HL-60 (cell line): Measurements from ENCODE around the gene JAK3.
A peak's percentile ranks its signal among the peaks of the same experiment; 100 is the strongest.
"Not testable (repeated sequence)": the region's sequence is repeated elsewhere in the genome, so short reads cannot be mapped to it uniquely, and the experiment has no call there.

Source experiments
- DNase-seq, 2 experiments: peaks; one replicate each; pipeline ENCODE4 v3.0.0-alpha.2; 2010 to 2020; ENCODE audit warnings: low read depth in 1 of 2, low spot score in 1 of 2
- H3K27ac ChIP-seq: fragments of 250-450 bp; sonication (Bioruptor Pico); replicated peaks from 2 replicates; pipeline ENCODE4 v1.5.1; 2020; ENCODE audit warnings: mild to moderate bottlenecking, moderate library complexity
- H3K27me3 ChIP-seq: fragments of 250-450 bp; sonication (Bioruptor Pico); 2 replicates; pipeline ENCODE4 v1.5.1; 2021; ENCODE audit warnings: mild to moderate bottlenecking, moderate library complexity; ENCODE audit not compliant: insufficient read depth, poor library complexity, severe bottlenecking
- H3K4me3 ChIP-seq: replicated peaks from 2 replicates; pipeline ENCODE4 v1.5.1; 2011; ENCODE audit warnings: mild to moderate bottlenecking, control low read depth, low read length; ENCODE audit not compliant: insufficient read depth
- GABPA ChIP-seq: IDR thresholded peaks from 2 replicates; pipeline ENCODE4 v1.6.1; 2012; ENCODE audit warnings: low read depth
- POLR2AphosphoS5 ChIP-seq: IDR thresholded peaks from 2 replicates; pipeline ENCODE4 v1.6.1; 2012; ENCODE audit warnings: low read depth
- SPI1 ChIP-seq: IDR thresholded peaks from 2 replicates; pipeline ENCODE4 v1.6.1; 2012; ENCODE audit warnings: low read depth, mild to moderate bottlenecking, borderline replicate concordance
- TF ChIP-seq, protein P1 (sequence below): IDR thresholded peaks from 2 replicates; pipeline ENCODE4 v1.6.1; 2012; ENCODE audit warnings: low read depth; ENCODE audit not compliant: insufficient replicate concordance
- TF ChIP-seq, protein P2 (sequence below): IDR thresholded peaks from one replicate; pipeline ENCODE4 v1.5.1; 2011; ENCODE audit warnings: low read length, control low read depth, inconsistent platforms; ENCODE audit not compliant: insufficient read depth

The JAK3 gene

DNA sequence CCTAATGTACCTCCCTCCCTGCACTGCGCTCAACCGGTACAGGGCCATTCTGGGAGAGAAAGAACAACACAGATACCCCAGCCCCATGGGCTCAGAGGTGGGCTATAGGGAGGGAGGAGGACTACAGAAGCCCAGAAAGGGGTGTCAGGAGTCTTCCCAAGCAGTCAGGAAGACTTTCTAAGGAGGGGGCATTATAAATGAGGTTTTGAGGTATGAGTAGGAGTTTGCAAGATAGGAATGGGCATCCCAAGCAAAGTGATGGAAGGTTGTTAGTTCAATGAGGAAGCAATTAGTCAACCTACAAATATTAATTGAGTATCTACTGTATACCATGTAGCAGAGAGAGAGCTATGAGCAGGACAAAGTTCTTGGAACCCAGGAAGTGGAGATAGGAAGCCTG lies 59.1 kb downstream of the JAK3 start:
- peaks cover under 1% of the 10 kb centered on the region for H3K27me3 ChIP-seq
- H3K4me3 ChIP-seq, result no peak overlapping the region
- H3K27ac ChIP-seq, result no peak overlapping the region
- TF ChIP-seq, protein P1, sequence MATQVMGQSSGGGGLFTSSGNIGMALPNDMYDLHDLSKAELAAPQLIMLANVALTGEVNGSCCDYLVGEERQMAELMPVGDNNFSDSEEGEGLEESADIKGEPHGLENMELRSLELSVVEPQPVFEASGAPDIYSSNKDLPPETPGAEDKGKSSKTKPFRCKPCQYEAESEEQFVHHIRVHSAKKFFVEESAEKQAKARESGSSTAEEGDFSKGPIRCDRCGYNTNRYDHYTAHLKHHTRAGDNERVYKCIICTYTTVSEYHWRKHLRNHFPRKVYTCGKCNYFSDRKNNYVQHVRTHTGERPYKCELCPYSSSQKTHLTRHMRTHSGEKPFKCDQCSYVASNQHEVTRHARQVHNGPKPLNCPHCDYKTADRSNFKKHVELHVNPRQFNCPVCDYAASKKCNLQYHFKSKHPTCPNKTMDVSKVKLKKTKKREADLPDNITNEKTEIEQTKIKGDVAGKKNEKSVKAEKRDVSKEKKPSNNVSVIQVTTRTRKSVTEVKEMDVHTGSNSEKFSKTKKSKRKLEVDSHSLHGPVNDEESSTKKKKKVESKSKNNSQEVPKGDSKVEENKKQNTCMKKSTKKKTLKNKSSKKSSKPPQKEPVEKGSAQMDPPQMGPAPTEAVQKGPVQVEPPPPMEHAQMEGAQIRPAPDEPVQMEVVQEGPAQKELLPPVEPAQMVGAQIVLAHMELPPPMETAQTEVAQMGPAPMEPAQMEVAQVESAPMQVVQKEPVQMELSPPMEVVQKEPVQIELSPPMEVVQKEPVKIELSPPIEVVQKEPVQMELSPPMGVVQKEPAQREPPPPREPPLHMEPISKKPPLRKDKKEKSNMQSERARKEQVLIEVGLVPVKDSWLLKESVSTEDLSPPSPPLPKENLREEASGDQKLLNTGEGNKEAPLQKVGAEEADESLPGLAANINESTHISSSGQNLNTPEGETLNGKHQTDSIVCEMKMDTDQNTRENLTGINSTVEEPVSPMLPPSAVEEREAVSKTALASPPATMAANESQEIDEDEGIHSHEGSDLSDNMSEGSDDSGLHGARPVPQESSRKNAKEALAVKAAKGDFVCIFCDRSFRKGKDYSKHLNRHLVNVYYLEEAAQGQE, result no peak
- TF ChIP-seq, protein P2, sequence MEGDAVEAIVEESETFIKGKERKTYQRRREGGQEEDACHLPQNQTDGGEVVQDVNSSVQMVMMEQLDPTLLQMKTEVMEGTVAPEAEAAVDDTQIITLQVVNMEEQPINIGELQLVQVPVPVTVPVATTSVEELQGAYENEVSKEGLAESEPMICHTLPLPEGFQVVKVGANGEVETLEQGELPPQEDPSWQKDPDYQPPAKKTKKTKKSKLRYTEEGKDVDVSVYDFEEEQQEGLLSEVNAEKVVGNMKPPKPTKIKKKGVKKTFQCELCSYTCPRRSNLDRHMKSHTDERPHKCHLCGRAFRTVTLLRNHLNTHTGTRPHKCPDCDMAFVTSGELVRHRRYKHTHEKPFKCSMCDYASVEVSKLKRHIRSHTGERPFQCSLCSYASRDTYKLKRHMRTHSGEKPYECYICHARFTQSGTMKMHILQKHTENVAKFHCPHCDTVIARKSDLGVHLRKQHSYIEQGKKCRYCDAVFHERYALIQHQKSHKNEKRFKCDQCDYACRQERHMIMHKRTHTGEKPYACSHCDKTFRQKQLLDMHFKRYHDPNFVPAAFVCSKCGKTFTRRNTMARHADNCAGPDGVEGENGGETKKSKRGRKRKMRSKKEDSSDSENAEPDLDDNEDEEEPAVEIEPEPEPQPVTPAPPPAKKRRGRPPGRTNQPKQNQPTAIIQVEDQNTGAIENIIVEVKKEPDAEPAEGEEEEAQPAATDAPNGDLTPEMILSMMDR, result no peak
- TF ChIP-seq SPI1, result no peak
- TF ChIP-seq POLR2AphosphoS5, result no peak
- no peak for TF ChIP-seq GABPA
- DNase-seq, result no peak

DNA sequence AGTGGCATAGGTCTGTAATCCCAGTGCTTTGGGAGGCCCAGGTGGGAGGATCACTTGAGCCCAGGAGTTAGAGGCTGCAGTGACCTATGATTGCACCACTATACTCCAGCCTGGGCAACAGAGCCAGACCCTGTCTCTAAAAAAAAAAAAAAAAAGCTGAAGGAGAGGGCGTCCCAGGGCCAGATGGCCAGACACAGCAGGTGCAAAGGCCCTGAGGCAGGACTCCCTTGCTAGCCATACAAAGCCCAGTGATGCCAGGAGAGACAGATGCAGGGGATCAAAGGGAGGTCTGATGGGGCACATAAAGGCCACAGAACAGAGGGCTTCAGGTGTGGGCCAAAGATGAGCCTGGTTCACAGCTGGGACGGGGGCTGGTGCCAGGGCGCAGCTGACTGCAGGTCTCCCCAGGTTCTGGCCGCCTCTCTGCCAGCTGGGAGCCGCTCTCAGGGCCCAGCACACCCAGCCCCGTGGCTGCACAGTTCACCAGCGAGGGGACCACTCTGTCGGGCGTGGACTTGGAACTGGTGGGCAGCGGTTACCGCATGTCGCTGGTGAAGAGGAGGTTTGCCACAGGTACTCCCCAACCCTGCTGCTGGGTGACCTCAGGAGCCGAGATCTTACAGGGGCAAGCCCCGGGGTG lies 60.4 kb downstream of the JAK3 start:
- H3K4me3 ChIP-seq, result no peak overlapping the region
- H3K27ac ChIP-seq, result no peak overlapping the region
- TF ChIP-seq GABPA (no peak), SPI1 (no peak), POLR2AphosphoS5 (no peak)
- TF ChIP-seq, protein P1, result no peak
- TF ChIP-seq, protein P2, result no peak
- DNase-seq, result no peak
- H3K27me3 ChIP-seq, result no peaks in the 10 kb centered on the region

DNA sequence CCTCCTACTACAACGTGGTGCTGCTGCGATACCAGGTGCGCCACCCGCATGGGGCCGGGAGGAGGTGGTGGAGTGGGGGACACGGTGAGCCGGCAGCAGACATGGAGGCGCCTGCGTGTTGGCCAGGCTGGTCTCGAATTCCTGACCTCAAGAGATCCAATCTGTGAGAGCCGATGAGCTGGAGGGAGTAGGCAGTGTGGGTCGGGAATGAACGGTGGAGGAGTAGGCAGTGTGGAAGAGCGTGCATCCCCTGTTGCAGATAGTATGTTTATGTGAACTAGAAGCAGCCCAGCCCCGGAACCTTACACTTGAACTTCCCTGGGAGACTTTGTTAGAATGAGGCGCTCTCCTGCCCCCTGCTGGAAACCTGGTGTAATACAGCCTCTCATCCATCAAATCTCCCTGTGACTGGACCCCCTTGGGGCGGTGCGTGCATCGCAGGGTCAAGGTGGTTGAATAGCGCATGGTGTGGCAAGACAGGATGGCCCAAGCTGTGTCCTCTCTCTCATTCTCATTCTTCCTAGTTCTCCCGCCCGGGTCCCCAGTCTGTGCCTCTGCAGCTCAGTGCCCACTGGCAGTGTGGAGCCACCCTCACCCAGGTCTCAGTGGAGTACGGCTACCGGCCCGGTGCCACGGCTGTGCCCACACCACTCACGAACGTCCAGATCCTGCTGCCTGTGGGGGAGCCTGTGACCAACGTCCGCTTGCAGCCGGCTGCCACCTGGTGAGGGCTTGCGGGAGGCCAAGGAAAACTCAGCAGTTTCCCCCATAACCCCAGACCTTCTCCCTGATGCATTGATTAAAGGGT lies 63.4 kb downstream of the JAK3 start:
- H3K4me3 ChIP-seq, result no peak overlapping the region
- TF ChIP-seq, protein P2, result peak; percentile 72
- TF ChIP-seq, protein P1, result no peak
- TF ChIP-seq SPI1 (no peak), POLR2AphosphoS5 (no peak), GABPA (no peak)
- H3K27ac ChIP-seq, result no peak overlapping the region
- H3K27me3 ChIP-seq, result no peaks in the 10 kb centered on the region
- DNase-seq, result peak in 1 of 2 experiments; percentile 72

DNA sequence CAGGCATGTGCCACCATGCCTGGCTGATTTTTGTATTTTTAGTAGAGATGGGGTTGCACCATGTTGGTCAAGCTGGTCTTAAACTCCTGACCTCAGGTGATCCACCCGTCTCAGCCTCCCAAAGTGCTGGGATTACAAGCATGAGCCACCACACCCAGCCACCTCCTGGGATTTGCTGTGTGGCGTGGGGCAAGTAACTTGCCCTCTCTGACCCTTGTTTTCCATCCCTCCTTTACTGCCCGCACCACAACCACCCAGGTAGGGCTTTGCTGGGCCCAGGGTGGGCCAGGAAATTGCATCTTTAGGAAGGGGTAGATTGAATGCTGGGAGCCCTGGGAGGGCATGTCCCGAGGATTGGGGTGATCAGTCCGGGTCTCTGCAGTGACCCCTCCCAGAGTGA lies 64.1 kb downstream of the JAK3 start:
- DNase-seq, H3K27ac ChIP-seq, H3K27me3 ChIP-seq, H3K4me3 ChIP-seq: not testable (repeated sequence)
